C1 segment of cervical spinal cord (tissue), 14 donors: Measurements from ENCODE around the gene RNF183.
"Not testable (repeated sequence)": the region's sequence is repeated elsewhere in the genome, so short reads cannot be mapped to it uniquely, and the experiment has no call there.

Experiments
- DNase-seq, 14 donors: peaks; one replicate each; lab custom pipeline; 2025; lab: John Stamatoyannopoulos, UW

Gene RNF183

DNA sequence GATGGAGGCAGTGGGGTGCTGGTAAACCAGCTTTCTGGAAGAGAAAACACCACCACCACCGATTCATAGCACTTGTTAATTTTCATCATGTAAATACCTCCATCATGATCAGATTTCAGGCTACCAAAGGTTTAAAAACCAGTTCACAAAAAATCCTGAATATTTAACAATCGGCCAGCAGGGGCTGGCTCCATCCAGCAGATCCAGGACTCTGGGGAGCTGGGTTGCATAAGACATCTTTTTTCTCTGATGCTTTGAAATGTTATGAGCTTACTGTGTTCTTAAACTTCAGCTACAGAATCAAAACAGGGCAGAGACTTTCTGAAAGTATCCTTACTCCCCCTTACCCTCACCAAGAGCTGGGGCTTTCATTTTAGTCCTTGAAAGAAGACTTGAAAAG, 14.6 kb upstream of the RNF183 start:
- no peak for DNase-seq

DNA sequence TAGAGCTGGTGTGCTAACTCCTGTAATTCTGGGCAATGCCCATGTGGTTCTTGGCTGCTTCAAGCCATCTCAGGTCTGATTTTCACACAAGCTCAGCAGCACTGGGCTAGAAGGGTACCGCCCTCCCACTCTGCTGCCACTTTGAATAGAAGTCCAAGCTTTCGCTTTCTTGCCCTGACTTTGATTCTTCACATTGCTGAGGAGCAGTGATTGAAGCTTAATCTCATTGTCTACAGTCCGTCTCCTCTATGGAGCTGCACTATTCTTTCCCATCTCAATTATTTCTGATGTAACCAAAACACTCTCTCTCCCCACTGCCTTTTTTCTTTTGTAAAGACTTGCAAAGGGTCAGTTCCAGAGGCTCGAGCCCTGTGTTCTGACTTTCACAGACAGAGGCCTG, 12.9 kb upstream of the RNF183 start:
- no peak for DNase-seq

DNA sequence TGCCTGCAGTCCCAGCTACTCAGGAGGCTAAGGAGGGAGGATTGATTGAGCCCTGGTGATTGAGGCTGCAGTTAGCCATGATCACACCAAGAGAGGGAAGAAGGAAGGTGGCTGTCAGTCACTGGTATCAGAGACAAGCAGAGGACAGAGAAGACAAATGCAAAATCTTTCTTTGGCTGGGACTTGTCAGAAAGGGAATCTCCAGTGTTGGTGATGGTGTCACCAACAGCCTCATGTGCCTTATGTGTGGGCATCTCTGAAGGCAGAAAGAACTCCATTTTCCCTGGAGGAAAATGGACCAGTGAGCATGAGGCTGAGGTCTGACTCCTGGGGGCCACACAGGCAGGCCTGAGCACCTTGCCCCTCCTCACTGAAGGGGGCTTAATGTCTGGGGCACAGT, 12.1 kb upstream of the RNF183 start:
- DNase-seq = no peak

DNA sequence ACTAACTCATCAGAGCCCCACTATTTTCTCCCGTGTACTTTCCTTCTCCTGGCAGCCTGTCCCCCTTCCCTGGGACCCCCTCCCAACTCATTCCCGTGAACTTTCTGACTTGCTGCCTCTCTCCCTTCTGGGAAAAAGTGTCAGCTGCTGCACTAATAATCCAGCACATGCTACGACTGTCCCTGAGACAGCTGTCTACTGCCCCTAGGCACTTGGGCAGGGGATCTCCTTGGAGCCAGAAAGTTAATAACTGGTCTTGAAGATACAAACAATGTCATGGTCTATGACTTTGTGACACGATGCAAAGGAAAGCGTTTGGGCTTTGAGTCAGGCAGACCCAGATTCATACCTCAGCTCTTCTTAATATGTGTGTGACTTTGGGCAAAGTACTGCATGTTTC, 10.1 kb upstream of the RNF183 start:
- no peak for DNase-seq

DNA sequence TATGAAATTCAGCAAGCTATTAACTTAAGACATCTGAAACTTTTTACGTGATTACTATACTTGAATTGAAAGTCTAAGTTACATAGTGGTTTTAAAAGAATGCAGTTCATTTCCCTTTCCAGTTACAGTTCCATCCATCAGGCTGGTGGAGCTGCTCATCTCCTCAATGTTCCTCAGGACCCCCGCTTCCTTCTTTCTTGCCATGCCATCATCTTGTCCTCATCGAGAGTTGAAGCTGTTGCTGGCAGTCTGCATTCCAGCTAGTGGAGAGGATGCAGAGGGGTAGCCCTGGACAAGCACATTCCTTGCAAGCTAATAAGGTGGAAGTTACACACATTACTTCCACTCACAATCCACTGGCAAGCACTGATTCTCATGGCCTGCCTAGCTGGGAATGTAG, 8.8 kb upstream of the RNF183 start:
- peak in 2 of 14 donors; percentile 8 to 10 for DNase-seq

DNA sequence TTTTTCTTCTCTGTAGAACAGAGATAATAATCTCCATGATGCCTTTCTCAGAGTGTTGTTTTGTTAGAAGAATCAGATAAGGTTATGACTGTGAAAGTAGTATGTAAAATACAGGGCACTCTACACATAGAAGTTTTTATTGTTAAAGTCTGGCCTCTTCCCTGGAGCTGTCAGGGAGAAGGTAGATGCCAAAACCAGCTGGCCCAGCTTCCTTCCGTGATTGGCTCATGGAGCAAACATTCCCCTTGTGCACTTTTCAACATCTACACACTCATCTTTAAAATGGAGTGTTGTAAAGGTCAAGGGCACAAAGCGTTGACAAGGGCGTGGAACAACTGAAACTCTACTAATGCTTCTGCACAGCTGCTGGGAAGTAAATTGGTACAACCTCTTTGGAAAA, 7.4 kb upstream of the RNF183 start:
- no peak for DNase-seq

DNA sequence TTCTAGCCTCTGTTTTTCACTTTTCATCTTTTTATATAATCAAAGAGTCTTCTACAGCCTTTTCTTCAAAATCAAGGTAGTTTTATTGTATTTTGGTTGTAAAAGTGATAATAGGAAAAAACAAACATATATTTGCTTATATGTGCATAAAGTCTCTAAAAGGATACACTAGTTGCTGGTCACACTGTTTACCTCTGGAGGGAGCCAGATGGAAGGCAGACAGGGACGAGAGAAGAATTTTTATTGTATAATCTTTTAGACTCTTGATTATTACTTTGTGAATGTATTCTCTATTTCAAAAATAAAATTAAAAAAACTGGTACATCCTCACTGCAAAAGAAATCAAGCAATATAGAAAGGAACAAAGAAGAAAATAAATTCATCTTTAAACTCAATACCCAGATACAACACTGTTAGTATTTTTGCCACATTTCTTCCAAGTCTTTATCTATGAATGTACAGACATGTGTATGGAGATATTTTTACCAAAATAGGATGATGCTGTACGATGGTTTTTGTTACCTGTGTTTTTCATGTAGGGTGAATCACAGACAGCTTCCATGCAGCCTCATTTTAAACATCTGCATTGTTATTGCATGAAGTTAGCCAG, 6.1 kb upstream of the RNF183 start:
- no peak for DNase-seq

DNA sequence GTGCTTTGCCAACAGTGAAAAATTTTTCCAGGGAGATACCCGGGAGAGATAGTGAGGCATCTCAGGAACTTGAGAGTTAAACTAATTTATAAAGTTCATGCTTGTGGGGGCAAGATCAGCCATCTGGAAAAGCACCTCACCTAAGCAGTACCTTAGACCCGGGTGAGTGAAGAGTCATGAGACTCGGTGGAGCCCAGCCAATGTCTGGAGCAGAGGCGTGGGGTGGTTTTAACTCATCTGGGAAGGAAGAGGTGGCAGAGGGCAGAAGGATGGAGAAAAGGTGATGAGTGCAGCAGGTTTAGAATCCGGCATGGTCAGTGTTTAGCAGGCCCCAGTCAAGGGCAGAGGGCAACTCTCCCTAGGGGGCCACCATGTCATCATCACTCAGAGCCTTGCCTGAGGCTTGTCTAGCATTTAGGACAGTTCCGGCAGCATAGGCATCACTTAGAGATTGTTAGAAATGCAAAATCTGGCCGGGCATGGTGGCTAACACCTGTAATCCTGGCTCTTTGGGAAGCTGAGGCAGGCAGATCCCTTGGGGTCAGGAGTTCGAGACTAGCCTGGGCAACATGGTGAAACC, 4.3 kb upstream of the RNF183 start:
- DNase-seq = no peak

DNA sequence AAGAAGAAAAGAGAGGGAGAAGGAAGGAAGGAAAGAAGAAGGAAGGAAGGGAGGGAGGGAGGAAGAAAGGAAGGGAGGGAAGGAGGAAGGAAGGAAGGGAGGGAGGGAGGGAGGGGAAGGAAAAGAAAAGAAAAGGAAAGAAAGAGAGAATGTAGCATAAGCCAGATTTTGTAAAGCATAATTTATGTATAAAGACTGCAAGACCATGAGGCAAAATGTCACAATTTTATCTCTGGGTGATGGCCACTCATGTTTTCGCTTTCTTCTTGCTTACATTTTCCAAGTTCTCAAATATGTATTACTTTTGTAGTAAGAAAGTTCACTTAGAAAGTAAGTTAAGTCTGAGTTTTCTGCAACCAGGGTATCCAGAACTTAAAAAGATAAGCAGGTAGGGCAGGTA, 3.4 kb upstream of the RNF183 start:
- no peak for DNase-seq

DNA sequence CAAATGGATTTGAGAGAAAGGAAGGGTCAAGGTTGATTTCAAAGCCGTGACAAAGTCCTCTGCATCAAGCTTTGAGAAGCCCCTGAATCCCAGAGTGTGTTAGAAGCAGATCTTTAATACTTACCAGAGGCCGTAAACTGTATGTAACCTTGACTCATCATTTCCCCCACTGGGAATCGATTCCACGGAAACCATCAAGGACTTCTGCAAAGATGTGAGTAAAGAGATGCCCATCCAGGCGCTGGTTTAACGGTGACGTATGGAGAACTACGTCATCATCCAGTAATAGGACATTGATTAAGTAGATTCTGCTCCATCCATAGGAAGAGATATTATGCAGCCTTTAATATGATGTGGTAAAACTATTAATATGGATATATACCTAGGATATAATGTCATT, 1.6 kb downstream of the RNF183 start:
- no peak for DNase-seq

DNA sequence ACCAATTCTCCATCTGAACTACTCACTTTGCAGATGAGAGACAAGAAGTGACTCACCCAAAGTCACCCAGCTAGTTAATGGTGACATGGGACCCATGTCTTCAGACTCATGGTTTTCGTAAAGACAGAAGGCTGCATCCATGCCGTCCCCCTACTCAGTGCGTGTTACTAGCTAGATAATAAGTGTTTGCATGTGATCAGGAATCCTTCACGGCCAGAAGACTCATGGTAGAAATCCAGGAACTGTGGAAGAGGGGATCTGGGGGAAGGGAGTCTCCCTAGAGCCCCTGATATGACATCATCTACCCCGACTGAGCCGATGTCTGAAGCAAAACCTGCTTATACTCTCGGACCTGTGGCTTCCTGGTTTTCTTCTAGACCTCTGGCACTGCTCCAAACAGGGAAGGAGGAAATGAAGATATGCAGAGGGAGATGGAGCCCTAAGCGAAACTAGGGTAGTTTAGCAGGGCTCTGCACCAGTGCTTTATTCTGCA, 3.3 kb downstream of the RNF183 start:
- no peak for DNase-seq

DNA sequence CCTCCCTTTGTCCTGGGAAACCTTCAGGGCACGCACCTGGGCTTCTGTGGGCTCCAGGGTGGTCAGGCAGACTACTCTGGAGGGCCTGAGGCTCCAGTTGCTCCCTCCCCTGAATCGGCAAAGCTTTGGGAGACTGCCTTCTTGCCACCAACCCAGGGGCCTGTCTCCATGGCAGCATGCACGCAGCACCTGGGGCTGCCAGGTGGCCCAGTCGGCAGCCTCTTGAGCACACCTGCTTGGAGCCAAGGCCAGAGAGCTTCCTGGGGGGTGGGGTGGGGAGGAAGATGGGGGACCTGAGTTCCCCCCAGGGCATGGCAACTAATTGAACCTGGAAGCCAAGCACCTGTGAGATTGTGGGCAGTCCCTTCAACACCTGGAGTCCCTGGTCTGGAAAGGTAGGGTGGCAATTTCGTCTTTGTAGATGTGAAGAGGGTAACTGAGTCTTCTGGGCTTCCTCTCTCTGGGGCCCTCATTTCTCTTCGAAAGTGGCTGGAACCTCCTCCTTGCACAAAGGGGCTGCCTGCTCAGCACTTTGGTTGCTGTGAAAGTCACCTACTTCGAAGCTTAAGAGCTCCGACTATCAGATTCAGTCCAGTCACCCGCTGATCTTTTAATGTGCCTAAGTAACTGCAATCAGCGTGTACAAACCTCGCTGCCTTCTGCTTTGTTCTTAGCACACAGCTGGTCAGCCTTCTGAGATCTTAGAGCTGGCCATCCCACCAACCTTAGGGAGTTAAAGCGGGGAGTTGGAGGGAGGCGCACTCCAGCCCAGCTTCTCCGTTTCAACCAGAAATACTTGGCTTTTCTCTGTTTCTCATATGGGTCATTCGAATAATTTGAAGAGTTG, 4.0 kb downstream of the RNF183 start:
- no peak for DNase-seq

DNA sequence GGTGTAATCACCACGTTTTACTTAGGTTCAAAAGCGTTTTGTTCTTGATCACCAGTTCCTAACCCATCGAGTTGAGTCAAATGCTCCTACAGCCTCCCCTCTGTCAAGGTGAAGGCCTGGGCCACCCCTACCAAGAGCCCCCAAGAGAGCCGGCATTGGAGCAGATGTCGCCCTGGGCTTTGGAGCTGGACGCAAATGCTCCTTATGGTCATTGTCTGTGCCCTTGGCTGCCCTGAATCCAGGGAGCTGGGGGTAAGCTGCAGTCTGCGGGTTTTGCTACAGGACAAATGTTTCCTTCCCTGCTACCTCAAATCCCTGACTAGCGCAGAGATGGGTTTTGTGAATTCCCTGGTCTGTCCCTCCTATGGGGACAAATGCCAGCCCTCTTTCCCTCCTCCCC, 4.9 kb downstream of the RNF183 start:
- DNase-seq = no peak

DNA sequence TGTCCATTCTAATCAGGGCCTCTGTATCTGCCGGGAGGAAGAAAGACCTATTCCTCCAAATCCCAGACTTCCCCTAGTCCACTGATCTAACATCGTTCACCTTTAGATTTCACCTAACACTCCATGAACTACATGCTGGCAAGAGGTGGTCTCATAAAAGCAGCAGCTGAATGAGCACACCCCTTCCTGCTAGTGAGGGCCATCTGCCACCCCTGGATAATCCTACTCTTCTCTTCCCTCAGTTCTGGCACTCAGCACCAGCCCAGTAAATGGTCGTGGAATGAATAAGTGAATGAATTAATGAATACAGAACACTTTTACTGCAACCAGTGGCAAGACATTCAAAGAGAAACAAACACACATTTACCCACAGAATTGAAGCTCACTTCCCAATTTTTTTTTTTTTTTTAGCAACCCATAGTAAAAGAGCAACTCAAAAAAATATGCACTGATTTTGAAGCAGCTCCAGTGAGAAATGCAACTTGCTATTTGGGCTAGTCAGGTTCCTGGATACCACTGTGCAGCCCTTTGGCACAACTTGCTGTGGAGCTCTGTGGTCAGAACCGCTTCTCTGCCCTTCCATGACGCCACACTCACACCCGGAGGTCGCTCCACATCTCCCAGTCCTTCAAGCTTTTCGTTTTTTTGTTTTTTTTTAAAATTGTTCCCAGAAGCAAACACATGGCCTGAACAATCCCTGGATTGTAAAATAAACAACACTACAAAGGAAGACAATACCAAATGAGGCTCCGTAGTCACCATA, 6.2 kb downstream of the RNF183 start:
- DNase-seq = no peak

DNA sequence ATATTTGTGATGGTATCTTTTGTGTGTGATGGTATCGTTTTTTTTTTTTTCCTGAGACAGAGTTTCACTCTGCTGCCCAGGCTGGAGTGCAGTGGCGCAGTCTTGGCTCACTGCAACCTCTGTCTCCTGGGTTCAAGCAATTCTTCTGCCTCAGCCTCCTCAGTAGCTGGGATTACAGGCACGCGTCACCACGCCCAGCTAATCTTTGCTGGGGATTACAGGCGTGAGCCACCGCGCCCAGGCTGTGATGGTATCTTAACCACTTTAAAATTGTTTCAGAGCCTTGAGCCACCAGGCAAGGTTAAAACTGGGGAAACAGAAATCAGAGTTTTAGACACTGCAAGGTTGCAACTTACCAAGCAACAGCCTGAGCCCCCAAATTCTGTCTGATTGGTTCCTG, 6.9 kb downstream of the RNF183 start:
- DNase-seq = not testable (repeated sequence)

DNA sequence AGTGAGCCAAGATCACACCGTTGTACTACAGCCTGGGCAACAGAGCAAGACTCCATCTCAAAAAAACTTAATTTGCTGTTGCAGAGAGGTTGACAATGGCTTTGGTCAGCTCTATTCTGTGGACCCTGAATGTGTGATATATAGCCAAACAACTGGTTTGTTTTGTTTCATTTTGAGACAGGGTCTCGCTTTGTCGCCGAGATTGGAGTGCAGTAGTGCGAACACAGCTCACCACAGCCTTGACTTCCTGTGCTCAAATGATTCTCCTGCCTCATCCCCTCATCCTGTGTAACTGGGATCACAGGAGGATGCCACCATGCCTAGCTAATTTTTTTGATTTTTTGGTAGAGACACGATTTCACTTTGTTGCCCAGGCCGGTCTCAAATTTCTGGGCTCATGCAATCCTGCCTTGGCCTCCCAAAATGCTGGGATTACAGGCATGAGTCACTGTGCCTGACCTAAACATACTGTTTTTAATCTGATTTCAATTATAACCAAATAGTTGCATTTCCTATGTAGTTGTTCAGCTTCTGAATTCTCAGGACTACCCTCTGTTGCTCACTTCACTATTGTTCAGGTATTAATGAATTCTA, 9.8 kb downstream of the RNF183 start:
- no peak for DNase-seq

DNA sequence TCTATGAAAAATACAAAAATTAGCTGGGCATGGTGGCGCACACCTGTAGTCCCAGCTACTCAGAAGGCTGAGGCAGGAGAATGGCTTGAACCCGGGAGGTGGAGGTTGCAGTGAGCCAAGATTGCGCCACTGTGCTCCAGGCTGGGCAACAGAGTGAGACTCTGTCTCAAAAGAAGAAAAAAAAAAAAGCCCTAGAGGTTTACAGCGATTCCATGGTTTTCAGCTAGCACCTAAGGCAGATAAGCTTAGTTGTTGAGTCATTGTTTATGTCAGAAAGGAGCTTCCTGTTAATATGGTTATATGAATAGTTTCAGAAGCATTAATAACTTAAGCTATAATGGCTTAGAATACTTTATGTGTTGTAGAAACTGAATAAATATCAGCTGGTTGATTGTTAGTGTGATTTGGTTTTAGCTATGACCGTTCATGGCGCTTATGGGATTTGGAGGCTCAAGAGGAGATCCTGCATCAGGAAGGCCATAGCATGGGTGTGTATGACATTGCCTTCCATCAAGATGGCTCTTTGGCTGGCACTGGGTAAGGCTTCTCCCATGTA, 13.0 kb downstream of the RNF183 start:
- DNase-seq = no peak

DNA sequence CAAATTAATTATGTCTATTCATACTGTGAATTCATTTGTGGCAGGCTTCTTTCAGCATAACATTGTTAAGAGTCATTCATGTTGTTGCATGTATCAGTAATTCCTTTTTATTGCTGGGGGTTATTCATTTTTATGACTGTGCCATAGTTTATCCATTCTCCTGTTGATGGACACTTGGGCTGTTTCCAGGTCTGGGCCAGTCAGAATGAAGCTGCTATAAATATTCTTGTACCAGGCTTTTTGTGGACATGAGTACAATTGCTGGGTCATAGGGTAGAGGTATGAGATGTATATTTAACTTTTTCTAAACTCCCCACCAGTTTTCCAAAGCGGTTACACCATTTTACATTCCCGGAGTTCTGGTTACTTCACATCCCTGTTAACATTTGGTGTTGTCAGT, 14.1 kb downstream of the RNF183 start:
- no peak for DNase-seq

DNA sequence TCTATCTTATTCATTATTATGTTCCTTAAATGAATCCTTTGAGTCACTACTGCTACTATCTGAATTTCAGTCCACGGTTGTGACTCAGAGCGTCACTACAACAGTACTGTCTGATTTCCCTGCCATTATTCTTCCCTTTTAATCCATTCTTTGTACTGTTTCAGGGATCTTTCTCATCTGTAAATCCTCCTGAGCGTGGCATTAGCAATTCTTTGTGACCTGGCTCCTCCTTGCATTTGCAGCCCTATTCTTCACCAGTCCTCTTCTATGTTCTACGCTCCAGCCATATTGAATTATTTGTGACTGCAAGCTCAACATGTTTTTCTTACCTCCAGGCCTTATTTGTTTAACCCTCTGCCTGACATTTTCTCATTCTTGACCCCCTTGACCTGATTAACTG, 21.8 kb downstream of the RNF183 start:
- DNase-seq = no peak

DNA sequence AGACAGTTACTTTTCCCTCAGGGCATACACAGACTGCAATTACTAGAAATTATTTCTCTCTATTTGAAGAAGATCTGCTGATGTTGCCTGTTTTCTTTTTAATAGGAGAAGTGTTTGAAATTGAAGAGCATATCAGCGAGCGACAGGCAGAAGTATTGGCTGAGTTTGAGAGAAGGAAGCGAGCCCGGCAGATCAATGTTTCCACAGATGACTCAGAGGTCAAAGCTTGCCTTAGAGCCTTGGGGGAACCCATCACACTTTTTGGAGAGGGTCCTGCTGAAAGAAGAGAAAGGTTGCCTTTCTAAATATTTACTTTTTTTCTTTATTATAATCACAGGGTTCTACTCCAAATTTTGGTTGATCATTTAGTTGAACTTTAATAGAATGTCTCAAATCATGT, 24.3 kb downstream of the RNF183 start:
- no peak for DNase-seq
